Dermis microvascular lymphatic vessel endothelial cell (primary cell): ENCODE results near the gene SRC. TPM values are rescaled to one million over a fixed set of nuclear protein-coding genes. Genes with fewer than 3 reads are reported as not detected.
A peak's percentile ranks its signal among the peaks of the same experiment; 100 is the strongest.

Experiments used
- DNase-seq, 2 donors: peaks; one replicate each; pipeline versions ENCODE4 v3.0.0 to v3.0.0-alpha.2; 2010; ENCODE audit warnings: low read depth in 2 of 2
- total RNA-seq: library from RNA; depleted of rRNA; stranded (reverse); fragments of >200 nt; gene quantifications from 2 replicates; pipeline ENCODE4 v1.2.1, GENCODE V29; 2014

The SRC gene
- total RNA-seq, 1 donor from 2014 or later, result 3.7 TPM

GRCh38 chr20:37394543-37395409, 48.8 kb downstream of the SRC start:
- DNase-seq, result no peak

- no peak for DNase-seq
These were observed 49.5 kb downstream of the SRC start for GRCh38 chr20:37395410-37395797.

- no peak for DNase-seq
These were observed 50.0 kb downstream of the SRC start for GRCh38 chr20:37395921-37396415.

- no peak for DNase-seq
These were observed 50.6 kb downstream of the SRC start for GRCh38 chr20:37396416-37397075.

GRCh38 chr20:37397076-37397953, 51.4 kb downstream of the SRC start:
- DNase-seq, result no peak

- DNase-seq, result no peak
These were observed 52.2 kb downstream of the SRC start for GRCh38 chr20:37397954-37398749.

GRCh38 chr20:37398750-37399621, 53.0 kb downstream of the SRC start:
- no peak for DNase-seq

- no peak for DNase-seq
These were observed 55.5 kb downstream of the SRC start for GRCh38 chr20:37401282-37401929.

- DNase-seq, result no peak
These were observed 56.2 kb downstream of the SRC start for GRCh38 chr20:37401930-37402675.

GRCh38 chr20:37403107-37404033, 57.4 kb downstream of the SRC start:
- no peak for DNase-seq

- no peak for DNase-seq
These were observed 58.5 kb downstream of the SRC start for GRCh38 chr20:37404461-37404890.

- no peak for DNase-seq
These were observed 59.5 kb downstream of the SRC start for GRCh38 chr20:37405351-37405897.

- DNase-seq, result peak in 1 of 2 donors; percentile 45
These were observed 60.4 kb downstream of the SRC start for GRCh38 chr20:37406010-37406998.

GRCh38 chr20:37407019-37407566, 61.2 kb downstream of the SRC start:
- DNase-seq, result no peak

GRCh38 chr20:37407573-37408002, 61.6 kb downstream of the SRC start:
- DNase-seq, result no peak
